Fibroblast of mammary gland (primary cell): ENCODE measurements around the gene POU2F3.

ENCODE experiments used
- DNase-seq: peaks from one replicate; pipeline ENCODE4 v3.0.0-alpha.2; 2010; ENCODE audit warnings: low read depth
- H3K4me3 ChIP-seq: 2 replicates; pipeline ENCODE4 v1.5.1; 2011; ENCODE audit warnings: low read depth, mild to moderate bottlenecking, low read length, moderate library complexity; ENCODE audit not compliant: control insufficient read depth
- CTCF ChIP-seq: conservative IDR thresholded peaks from 2 replicates; pipeline ENCODE4 v1.5.1; 2011; ENCODE audit warnings: low read depth, low read length, inconsistent platforms; ENCODE audit not compliant: control insufficient read depth, insufficient read depth

Gene POU2F3

GRCh38 chr11:120357620-120358019 lies 117.7 kb downstream of the POU2F3 start:
- DNase-seq: no peak
- H3K4me3 ChIP-seq: no peak overlapping the region
- no peak for TF ChIP-seq CTCF

GRCh38 chr11:120358729-120359128 lies 118.8 kb downstream of the POU2F3 start:
- TF ChIP-seq CTCF: no peak
- no peak for DNase-seq
- H3K4me3 ChIP-seq: no peak overlapping the region

- no peak overlapping the region for H3K4me3 ChIP-seq
- TF ChIP-seq CTCF: no peak
- DNase-seq: no peak
These were observed 123.5 kb downstream of the POU2F3 start for GRCh38 chr11:120363436-120363835.

- DNase-seq: no peak
- no peak for TF ChIP-seq CTCF
- H3K4me3 ChIP-seq: no peak overlapping the region
These were observed 125.6 kb downstream of the POU2F3 start for GRCh38 chr11:120365512-120365911.
